GM21619 (cell line): ENCODE results near the gene MEG3.

Experiments
- ATAC-seq: cut with Tn5 transposase; IDR thresholded peaks from one replicate; pipeline ENCODE4 v1.9.1; 2021; ENCODE audit not compliant: unreplicated experiment

Gene MEG3

DNA sequence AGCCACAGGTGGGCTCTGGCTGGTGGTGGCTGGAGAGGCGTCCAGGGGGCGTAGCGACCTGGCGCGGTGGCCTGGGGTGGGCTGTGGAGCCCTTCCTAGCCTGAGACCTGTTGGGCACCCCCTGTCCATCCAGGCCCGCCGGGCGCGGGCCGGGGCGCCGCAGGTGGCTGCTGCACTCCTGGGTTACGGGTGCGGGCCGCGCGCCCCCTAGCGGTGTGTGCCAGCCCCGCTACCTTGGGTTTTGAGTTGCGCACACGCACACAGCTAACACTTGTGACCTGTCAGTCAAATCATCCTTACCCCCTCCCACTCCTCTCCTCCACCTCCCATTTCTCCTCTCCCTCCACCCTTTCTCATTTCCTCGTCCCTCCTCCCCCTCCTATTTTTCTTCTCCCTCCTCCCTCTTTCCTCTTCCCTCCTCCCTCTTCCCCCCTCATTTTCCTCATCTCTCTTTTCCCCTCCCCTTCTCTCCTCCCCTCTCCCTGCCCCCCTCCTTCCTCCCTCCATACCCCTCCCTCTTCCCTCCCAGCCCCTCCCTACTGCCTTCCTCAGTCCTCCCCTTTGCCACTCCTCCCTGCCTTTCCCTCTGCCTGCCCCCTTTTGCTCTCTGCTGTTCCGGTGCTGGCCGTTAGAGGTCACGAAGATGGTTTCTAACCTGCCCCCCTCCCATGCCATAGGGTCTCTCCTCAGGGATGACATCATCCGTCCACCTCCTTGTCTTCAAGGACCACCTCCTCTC lies 2.3 kb downstream of the MEG3 start:
- ATAC-seq: no peak

DNA sequence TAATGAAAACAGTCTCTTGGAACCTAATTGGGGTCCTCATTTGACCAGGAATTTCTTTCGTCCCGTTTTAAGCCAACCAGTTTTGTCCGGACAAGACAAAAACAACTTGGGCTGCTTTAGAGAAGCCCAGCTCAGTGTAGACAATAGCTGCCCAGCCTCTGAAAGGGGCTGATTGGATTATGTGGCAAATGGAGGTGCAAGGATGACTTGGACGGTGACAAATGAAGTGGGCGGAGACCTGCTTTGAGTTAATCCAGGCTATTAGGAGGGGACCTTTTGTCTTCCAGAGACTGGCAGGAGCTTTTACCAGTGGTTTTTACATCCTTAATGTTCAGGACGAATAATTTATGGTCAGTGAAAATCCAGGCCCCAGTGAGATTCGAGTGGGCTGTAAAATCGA lies 4.8 kb downstream of the MEG3 start:
- no peak for ATAC-seq

DNA sequence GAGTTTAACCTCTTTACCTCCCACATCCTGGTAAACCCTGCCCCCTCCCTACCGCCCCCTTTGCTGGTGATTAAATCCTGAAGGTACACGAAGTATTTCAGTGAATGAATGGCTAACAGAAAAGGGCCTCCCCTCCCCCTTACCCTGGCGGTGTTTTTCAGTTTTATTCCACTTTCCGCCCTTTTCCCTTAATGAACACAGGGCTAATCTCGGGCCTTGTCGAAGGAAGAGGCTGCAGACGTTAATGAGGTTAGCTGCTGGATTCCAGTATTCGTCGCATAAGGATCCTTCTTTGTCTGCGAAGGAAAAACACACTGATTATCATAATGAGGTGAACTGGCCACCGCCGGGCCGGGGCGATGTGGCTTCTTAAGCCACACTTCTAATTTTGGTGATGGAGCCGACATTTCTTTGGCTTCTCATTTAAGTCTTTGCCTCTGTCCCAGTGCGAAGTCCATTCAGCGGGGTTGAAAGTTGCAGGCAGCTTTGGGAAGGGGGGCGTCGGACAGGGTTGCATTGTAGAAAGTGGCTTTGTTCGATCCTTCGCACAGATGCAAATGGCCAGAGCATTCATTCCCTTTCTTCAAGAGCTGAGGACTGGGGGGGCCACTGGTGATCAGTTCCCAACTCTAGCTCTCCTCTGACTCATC lies 6.5 kb downstream of the MEG3 start:
- ATAC-seq: no peak

DNA sequence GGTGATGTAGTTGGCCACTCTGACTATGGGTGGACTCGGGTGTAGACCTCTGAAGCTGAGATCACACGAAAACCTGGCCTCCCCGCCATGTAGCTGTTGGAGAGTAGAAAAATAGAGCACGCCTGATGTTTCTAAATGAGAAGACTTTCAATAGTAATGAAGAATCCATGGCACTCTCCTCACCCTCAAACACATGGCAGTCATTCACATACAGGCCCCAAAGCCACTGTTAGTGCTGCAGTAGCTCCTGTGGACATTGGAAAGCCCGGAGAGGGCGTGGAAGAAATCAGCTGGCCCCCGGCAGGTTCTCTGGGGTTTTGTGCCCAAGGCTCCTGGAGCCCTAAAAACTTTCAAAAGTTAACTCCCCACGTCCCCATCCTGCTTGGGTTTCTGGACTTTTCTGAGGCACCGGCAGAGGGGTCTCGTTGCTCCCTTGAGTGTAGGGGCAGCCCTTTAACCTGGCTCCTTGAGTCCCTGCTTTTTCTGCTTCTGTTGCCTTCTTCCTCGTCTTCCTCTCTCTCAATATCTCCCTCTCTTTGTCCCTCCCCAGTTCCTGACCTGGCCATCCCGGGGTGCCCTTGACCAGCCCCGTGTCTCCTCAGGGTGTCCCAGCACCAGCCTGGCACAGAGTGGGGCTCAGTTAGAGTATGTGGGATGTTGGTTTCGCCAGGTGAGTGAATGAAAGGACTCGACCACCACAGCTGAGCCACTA lies 8.3 kb downstream of the MEG3 start:
- ATAC-seq: no peak

DNA sequence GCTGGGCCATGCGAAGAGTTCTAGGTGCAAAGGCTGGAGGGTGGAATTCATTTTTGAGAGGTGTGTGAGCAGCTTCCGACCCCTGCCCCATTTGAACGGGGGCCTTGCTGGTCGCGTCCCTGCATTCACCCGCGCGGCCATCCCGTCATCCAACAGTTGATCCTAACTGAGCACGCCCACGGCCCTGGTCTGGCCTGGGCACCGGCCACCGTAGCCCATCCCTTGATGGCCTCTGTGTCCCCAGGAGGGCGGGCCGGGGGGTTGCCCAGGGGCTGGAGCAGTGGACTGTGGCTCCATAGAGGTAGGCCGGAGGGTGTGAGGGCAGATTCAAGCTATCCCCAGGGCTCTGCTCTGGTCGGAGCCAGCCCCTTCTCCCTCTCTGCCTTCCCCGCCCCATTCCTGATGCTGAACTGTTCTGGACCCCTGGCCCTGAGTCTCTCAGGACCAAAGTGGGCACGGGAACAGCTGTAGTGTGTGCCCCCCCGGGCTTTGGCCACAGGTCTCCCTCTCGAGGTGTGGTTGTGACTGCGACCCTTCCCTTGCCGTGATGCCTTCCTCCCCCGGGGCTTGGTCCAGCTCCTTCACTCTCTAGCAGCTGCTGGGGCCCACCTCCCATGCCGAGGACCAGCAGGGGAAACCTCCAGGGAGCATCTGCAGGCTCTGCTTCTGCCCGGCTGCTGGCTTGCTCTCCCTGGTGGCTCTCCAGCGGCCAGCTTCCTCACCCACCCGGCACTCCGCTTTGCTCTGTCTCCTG lies 9.1 kb downstream of the MEG3 start:
- ATAC-seq: no peak

DNA sequence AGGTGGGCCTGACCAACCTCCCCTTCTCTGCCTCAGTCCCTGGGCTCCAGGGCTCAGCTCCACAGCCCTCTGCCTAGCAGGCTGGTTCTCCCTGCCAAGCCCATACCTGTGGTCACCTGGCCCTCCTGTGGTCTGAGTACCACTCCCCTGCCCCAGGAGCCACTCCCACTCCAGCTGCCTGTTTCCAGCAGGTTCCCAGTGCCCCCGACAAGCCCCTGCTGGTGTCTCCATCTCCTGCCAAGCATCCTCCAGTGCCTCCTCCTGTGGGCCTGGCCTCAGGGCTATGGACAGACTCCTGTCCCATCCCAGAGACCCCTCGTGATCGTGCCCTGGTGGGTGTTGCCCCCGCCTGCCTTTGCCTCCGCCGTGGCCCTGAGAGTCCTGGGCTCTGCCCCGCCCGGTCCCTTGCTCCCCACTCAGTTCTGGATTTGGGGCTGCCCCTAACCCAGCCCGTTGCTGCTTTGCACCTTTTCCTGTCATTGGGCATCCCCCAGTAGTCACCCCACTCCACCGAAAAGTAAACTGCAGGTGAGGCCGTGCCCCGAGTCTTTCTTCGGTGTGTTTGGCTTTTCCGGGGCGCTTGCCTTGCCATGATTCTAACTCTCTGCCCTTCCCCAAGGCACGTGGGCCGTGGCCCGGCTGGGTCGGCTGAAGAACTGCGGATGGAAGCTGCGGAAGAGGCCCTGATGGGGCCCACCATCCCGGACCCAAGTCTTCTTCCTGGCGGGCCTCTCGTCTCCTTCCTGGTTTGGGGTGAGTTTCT lies 9.8 kb downstream of the MEG3 start:
- ATAC-seq: no peak

DNA sequence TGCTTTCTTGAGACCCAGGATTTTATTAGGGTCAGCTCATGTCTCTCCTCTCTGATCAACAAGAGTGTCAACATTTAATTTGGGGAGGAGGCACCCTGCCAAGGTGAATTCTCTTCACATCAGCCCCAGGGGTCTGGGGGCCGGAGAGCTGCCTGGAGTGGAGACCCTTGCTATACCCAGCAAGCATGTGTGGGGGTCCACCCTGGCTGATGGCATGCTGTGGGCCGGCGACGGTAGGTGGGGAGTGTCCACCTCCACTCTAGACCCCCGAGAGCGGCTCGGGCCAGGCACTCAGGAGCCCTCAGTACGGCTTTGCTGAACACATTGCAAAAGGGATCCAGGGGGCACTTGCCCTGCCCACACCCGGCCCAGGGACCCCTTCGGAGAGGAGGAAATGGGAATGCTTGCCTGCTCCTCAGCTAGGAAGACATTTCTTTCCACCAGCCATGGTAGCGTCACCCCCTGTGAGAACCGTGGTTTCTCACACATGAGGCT lies 10.4 kb downstream of the MEG3 start:
- ATAC-seq: no peak

DNA sequence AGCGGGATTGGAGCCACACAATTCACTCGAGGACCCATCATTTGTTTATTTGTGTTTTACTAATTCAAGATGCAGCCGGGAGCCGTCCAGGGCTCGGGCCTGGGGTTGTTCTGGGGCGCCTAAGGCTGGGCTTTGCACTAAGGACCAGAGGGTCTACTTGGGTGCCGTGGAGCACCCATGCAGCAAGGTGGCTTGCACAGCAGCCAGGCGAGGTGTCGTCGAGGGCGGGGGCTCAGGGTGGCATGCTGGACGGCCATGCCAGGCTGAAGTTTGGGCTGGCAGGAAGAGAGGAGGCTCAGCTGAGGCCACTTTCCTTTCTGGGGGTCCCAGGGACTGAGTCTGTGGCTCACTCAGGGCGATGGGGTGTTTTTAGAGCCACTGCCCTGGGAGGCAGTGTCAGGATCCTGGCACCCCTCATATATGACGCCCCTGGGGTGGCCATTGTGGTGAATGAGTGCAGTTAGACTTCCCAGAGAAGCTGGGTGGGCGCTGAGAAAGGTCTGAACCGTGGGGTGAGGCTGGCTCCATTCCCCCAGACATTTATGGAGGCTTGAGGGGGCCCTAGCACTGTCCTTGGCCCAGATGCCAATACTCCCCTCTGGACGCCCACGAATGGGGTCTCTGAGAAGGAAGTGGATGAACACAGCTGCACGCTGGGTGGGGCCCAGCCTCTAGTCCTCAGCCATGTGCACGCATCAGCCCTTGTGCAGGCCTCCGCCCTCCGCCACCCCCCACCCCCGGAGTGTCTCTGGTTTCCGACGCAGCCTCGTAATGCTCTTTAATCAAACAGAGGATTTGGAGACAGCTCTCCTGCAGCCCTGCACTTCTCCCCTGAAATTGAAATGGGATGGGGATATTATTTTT lies 11.3 kb downstream of the MEG3 start:
- ATAC-seq: no peak

DNA sequence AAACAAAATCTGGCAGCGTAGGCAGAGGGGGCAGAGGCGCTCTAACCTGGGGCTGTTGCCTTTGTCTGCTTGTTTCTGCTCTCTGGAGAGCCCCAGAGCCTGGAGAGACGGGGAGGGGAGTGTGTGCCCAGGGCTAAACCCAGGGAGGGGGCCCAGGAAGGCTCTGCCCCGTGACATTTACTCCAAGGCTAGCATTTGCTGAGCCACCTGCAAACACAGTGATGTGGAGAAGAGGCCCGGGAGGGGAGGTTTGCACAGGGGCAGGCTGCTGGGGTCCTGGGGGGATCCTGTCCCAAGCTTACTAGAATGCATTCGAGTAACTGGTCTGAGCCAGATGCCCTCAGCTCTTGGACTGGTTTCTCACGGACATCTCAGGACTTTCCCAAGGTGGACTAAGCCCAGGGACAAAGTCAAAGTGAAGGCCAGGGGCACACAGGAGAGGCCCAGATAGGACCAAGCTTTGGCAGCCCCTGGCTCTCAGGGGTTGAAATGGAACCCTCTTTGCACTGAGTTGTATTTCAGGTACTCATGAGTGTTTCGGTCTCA lies 12.0 kb downstream of the MEG3 start:
- ATAC-seq: no peak

DNA sequence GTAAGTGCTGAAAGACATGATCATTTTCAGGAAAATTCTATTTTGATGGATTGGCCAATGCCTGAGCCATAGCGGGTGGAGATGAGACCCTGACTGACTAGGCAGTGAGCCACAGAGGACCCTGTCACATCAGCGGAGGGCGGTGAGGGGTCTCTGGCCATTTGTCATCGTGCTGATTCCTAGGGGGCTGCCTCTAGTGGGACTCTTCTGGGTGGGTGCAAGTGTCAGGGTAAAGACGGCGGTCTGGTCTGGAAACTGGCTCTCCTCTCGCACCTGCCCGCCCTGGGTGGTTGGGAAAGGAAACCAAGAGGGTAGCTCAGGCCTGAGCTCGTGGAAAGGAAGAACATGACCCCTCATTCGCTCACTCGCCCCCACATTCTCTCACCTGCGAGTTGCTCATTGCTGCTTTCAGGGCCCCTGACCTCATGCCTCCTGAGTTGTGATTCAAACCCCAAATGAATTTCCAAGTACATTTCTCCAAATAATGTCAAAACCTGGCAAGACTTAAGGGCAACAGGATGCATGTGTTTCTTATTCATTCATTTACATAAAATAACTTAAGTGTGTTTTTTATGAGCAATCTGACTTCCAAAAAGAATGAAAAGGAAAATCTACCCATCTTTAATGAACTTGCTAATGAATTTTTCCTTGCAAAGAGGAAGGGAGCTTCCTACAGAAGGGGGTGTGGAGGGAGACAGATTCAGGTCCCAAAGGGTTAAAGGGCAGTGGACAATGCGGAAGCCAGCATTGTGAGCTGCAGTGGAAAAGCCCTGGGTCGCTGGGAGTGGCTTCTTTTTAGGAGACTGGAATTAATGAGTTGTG lies 12.8 kb downstream of the MEG3 start:
- no peak for ATAC-seq

DNA sequence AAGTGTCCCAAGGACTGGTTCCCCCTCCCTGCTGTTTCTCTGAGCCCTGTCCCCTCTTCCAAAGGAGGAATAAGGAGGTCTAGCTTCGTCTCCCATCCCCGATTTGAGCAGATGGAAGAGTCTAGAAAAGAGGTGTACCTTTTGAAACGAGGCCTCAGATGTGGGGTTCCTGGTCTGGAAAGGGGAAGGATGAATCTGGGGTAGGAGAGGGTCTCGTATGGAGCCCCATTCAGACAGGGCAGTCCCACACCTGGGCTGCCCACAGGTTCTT lies 13.3 kb downstream of the MEG3 start:
- no peak for ATAC-seq

DNA sequence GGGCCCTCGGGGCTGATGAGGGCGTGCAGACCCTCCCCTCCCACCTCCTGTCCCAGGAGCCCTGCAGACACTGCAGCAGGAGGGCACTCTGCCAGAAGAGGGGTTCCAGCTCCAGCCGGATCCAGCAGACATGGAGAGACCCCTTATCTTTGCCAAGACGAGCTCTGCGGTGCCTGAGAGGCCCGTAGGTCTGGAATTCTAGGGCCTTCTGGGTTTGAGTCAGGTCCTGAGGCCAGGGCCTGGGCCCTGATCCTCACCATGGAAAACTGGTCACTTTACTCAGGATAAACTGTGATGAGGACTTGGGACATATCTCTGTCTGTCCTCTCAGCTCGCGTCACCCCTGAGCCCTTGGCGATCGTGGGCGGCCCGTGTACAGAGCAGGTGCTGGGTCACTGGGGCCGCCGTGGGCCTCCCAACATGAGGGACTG lies 13.8 kb downstream of the MEG3 start:
- no peak for ATAC-seq

DNA sequence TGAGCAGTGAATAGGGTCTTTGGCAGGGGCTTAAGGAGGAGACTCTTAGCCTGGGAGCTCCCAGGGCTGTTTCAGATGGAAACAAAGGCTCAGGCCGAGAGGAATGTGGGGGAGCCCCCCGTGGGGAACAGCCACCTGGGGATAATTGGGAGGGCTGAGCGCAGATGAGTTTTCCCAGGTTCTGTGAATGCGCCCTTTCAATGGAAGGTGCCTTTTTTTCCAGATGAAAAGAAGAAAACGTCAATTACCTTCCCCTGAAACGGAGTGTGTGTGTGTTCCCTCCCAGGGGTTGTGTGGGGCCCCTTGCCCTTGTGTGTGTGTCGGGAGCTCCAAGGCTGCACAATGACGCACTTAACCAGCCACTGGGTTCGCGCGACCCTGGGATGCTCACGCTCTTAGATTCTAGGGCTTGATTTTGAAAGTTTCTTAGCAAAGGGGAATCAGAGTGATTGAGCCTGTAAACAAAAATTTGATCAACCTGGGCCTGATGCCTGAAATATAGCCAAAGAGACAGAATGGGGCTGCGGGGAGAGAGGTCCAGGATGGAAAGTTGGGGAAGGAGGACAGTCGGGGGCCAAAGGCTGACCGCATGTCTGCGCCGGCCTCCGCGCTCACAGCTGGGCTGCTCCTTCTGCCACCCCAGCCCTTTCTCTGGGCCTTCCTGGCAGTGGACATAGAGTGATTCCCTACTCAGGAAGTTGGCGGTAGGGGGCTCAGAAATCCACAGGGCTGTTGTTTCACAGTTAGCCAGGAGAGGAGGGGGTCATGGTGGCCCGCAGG lies 14.6 kb downstream of the MEG3 start:
- ATAC-seq: no peak

DNA sequence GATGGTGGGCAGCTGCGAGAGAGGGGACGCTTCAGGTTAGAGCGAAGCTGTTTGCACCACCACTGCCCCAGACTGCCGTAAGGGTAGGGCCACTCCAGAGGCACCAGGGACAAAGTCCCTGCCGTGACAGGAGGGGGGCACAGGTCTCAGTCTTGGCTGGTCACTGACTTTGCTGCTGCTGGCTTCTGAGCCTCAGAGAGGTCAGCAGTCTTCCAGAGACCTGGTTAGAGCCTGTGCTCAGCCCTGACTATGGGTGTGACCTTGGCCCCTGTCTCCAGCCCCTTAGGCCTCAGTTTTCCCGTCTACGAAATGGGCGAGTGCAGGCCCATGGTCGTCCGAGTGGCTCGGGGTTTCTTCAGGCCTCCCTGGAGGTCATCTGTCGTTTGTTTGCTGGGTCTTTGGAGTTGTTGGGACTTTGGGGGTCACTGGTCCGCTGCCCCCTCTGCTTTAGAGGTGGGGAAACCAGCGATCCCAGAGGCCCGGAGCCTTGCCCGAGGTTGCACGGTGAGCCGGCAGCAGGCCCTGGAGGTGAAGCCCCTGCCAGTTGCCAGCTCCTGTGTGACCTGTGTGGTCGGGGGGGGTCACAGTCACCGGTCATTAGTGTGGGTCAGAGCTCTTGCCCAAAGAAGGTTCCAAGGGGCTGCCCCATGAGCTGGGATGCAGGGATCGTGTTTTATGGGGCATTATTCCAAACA lies 15.3 kb downstream of the MEG3 start:
- no peak for ATAC-seq

DNA sequence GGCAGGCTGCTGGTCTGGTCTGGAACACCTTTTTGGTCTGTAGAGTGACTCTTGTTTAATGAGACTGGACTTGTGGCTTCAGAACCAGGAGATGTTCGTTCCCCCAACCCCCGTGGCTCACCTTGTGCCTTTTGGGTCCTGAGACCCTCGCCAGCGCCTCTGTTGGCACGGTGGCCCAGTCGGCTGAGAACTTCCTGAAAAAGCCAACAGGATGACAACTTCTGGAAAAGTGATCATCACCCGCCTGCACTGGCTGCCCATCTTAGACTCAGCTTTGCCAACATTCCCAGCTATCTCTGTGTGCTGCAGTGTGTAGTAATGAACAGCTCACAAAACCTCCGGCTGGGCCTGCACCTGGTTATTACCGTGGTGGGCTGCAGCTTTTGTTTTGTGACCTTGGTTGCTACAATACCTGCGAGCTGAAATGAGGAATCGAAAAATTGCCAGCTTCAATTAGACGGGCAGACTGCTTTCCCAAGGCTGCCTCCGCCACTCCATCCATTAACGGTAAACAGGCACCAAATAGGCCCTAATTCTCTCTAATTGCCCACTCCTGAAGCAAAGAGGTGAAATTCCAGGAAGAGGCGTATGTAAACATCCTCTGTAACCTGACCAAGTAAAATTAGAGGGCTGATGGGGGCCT lies 16.0 kb downstream of the MEG3 start:
- no peak for ATAC-seq

DNA sequence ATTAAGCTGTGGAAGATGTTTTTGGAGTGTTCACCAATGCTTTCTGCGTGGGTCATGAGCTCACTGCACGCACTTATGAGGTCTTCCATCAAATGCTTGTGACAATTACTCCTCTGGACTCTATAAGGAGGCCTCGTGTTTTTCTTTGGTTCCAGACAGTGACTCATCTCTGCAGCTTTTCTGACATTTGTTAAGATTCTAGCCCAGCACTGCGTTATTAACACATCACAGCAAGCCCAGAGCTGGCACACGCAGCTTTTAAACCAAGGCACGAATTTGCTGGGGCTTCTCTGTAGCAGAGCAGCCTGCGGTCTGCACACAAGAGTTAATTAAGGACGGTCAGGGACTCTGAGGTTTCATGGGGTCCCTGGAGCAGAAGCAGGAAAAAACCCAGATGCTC lies 16.9 kb downstream of the MEG3 start:
- ATAC-seq: no peak

DNA sequence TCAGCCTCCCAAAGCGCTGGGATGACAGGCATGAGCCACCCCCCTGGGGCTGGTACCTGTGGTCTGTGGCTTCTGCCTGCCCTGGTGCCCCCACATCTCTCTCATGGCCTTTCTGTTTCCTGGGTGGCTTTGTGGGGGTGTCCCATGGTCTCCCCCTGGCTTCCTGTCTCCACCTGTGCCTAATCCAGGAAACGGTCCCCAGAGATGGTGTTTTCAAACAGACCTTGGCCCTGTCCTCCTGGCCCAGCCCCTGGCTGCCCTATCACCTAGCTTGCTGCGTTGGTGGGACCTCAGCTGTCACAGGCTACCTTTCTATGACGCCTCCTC lies 18.1 kb downstream of the MEG3 start:
- ATAC-seq: no peak
